Lung (tissue), 12 donors: ENCODE data around the gene CXXC5. TPM values are rescaled to one million over a fixed set of nuclear protein-coding genes. Genes with fewer than 3 reads are reported as not detected.

Experiments
- ATAC-seq: fragments of 200-7000 bp; cut with Tn5 transposase; one replicate; pipeline ENCODE4 v1.9.1; 2020; ENCODE audit warnings: moderate number of reproducible peaks; ENCODE audit not compliant: insufficient read depth, low FRiP score
- DNase-seq, 3 donors: peaks; one replicate each; pipeline ENCODE4 v3.0.0-alpha.2; 2013 to 2017
- H3K27ac ChIP-seq, 2 donors: one replicate each; pipeline ENCODE4 v1.5.1; 2013; ENCODE audit warnings: mild to moderate bottlenecking in 2 of 2, moderate library complexity in 2 of 2, control low read depth in 1 of 2, inconsistent platforms in 1 of 2, low read depth in 1 of 2, low read length in 1 of 2
- H3K27me3 ChIP-seq, 3 donors: one replicate each; pipeline ENCODE4 v1.5.1; 2013; ENCODE audit warnings: low read length in 2 of 3; ENCODE audit not compliant: control insufficient read depth in 3 of 3, insufficient read depth in 3 of 3
- H3K36me3 ChIP-seq, 4 donors: one replicate each; pipeline ENCODE4 v1.5.1; 2013; ENCODE audit warnings: low read length in 4 of 4, mild to moderate bottlenecking in 1 of 4, moderate library complexity in 1 of 4; ENCODE audit not compliant: control insufficient read depth in 4 of 4, insufficient read depth in 4 of 4
- H3K4me1 ChIP-seq, 5 donors: one replicate each; pipeline ENCODE4 v1.5.1; 2013; ENCODE audit warnings: low read length in 5 of 5, mild to moderate bottlenecking in 2 of 5, moderate library complexity in 1 of 5; ENCODE audit not compliant: control insufficient read depth in 5 of 5, insufficient read depth in 5 of 5
- H3K4me3 ChIP-seq: one replicate; pipeline ENCODE4 v1.5.1; 2013; ENCODE audit warnings: mild to moderate bottlenecking, control low read depth, moderate library complexity
- H3K9ac ChIP-seq, 2 donors: one replicate each; pipeline ENCODE4 v1.5.1; 2013; ENCODE audit warnings: low read length in 2 of 2, control low read depth in 1 of 2; ENCODE audit not compliant: insufficient read depth in 1 of 2
- H3K9me3 ChIP-seq, 4 donors: one replicate each; pipeline ENCODE4 v1.5.1; 2013; ENCODE audit warnings: low read length in 3 of 4, mild to moderate bottlenecking in 1 of 4, moderate library complexity in 1 of 4; ENCODE audit not compliant: control insufficient read depth in 4 of 4, insufficient read depth in 3 of 4
- CTCF ChIP-seq: IDR thresholded peaks from 2 replicates; pipeline ENCODE4 v1.5.1; 2012; ENCODE audit warnings: mild to moderate bottlenecking; ENCODE audit errors: control extremely low read depth, extremely low read depth
- WGBS, 2 donors: extraction: QIAGEN DNeasy Blood & Tissue Kit; methylation state at CpG; one replicate each; pipeline ENCODE4 v1.1.7; 2013; 5-methylcytosine and 5-hydroxymethylcytosine counted together
- polyA plus RNA-seq, 2 donors: library from polyadenylated mRNA; stranded (reverse); fragments of 200-250 nt; gene quantifications; one replicate each; pipeline ENCODE4 v1.2.1, GENCODE V29; 2013
- total RNA-seq, 2 donors: library from RNA; depleted of rRNA in 1 of 2; stranded (reverse); fragments of >200 nt in 1 of 2; gene quantifications; one replicate each; pipeline ENCODE4 v1.2.1, GENCODE V29; 2014 to 2021
- donor health status: control.
- donor health status: control.
- donor health status: Bipolar disorder and iron deficiency.
- donor health status: healthy.
- donor health status: DM: yes; HTN: yes; CAD: no.

CXXC5 gene
- total and polyA plus RNA-seq, 4 donors, result 20.7 to 39.8 (median 25.0) TPM

- Histone ChIP-seq H3K27me3 (no peaks in the 10 kb centered on the region), H3K27ac (no peak overlapping the region), H3K4me1 (peaks cover 7 to 48% (median 23%) of the 10 kb centered on the region in 5 donors), H3K9me3 (no peaks in the 10 kb centered on the region), H3K9ac (no peak overlapping the region), H3K36me3 (no peaks in the 10 kb centered on the region), H3K4me3 (no peak overlapping the region)
- 77 to 89% methylated on average over 1 of the region's 1 CpG for WGBS, 2 donors
- DNase-seq (no peak), ATAC-seq (no peak)
- TF ChIP-seq CTCF, result no peak
Measured at GRCh38 chr5:139694556-139695177, 46.5 kb downstream of the CXXC5 start.

GRCh38 chr5:139695178-139695573 lies 47.0 kb downstream of the CXXC5 start:
- H3K4me3 ChIP-seq, result no peak overlapping the region
- no peak for TF ChIP-seq CTCF
- peaks cover 6 to 42% (median 19%) of the 10 kb centered on the region in 5 donors for H3K4me1 ChIP-seq
- no peak overlapping the region for H3K27ac ChIP-seq
- no peak overlapping the region for H3K9ac ChIP-seq
- DNase-seq, result no peak
- no peaks in the 10 kb centered on the region for H3K9me3 ChIP-seq
- WGBS, 2 donors, result 86 to 88% methylated on average over 2 of the region's 2 CpGs
- ATAC-seq, result no peak
- no peaks in the 10 kb centered on the region for H3K36me3 ChIP-seq
- H3K27me3 ChIP-seq, result no peaks in the 10 kb centered on the region

- H3K4me3 ChIP-seq, result no peak overlapping the region
Measured at GRCh38 chr5:139696167-139696893, 48.2 kb downstream of the CXXC5 start.

More at GRCh38 chr5:139696167-139696893, 48.2 kb downstream of the CXXC5 start:
- no peak for TF ChIP-seq CTCF
- WGBS, 2 donors, result 68 to 70% methylated on average over 21 of the region's 21 CpGs
- Histone ChIP-seq H3K9ac (no peak overlapping the region), H3K27me3 (no peaks in the 10 kb centered on the region), H3K4me1 (peaks cover 0 to 45% (median 18%) of the 10 kb centered on the region in 5 donors), H3K9me3 (no peaks in the 10 kb centered on the region), H3K36me3 (no peaks in the 10 kb centered on the region), H3K27ac (peak overlapping the region; percentile 14 to 35)
- ATAC-seq (no peak), DNase-seq (no peak)
